ENCODE measurements around the gene KLF3.

DNA sequence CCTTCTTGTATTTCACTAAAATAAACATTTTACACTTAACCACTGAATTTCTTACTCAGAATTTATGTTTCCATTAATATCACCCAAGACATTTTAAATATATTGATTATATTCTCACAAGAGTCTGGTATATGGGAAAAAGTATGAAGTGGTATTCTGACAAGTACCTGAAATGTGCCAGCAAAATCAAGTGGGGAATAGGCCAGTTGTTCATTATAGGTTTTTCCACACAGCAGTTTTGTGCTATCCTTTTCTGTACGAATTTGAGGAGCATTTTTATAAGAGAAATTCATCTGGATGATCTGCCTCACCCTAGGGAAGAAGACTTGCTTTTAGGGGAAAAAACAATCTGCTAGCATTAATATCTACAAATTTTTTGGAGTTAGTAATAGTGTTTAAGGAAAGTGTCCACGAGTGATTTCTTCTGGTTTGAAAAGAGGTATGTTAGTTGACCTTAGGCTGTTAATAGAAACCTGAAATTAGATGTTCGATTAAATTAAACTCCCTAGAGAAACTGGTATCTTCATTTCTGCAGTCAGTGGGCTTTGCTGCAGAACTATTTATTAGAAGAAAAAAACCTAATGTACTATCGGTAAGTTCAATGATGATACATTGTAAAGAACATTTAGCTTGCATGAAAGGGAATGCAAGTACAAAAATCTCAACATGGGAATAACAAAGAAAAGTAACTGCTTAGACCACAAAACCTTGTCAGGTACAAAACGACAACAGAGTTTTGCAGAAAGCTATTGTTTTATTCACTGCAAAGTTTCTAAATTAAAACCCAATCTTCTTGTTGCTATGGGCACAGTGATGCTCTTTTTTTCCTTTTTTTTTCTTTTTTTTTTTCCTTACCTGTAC is 1.8 kb downstream of the KLF3 start:
- TF ChIP-seq, protein P1, sequence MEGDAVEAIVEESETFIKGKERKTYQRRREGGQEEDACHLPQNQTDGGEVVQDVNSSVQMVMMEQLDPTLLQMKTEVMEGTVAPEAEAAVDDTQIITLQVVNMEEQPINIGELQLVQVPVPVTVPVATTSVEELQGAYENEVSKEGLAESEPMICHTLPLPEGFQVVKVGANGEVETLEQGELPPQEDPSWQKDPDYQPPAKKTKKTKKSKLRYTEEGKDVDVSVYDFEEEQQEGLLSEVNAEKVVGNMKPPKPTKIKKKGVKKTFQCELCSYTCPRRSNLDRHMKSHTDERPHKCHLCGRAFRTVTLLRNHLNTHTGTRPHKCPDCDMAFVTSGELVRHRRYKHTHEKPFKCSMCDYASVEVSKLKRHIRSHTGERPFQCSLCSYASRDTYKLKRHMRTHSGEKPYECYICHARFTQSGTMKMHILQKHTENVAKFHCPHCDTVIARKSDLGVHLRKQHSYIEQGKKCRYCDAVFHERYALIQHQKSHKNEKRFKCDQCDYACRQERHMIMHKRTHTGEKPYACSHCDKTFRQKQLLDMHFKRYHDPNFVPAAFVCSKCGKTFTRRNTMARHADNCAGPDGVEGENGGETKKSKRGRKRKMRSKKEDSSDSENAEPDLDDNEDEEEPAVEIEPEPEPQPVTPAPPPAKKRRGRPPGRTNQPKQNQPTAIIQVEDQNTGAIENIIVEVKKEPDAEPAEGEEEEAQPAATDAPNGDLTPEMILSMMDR (IDR thresholded peaks at IDR 0.05): no peak
- TF ChIP-seq POLR2A (IDR thresholded peaks at IDR 0.05; ENCODE audit: low read depth): no peak
